Activated CD4-positive, alpha-beta T cell treated with anti-CD3 and anti-CD28 coated beads for 24 hours (primary cell): Measurements from ENCODE around the gene ZNF497.
"Not testable (repeated sequence)": the region's sequence is repeated elsewhere in the genome, so short reads cannot be mapped to it uniquely, and the experiment has no call there.

Experiments used
- DNase-seq, 2 donors: peaks; one replicate each; pipeline ENCODE4 v3.0.0-alpha.2; 2020; ENCODE audit warnings: low read depth in 2 of 2

The ZNF497 gene

GRCh38 chr19:58310685-58311084 lies 51.9 kb downstream of the ZNF497 start:
- not testable (repeated sequence) for DNase-seq

- no peak for DNase-seq
Measured at GRCh38 chr19:58307736-58308135, 54.8 kb downstream of the ZNF497 start.

- DNase-seq: no peak
Measured at GRCh38 chr19:58305932-58306323, 56.6 kb downstream of the ZNF497 start.

GRCh38 chr19:58305065-58305931 lies 57.3 kb downstream of the ZNF497 start, which contains the start of gene ERVK3-1:
Gene ERVK3-1 (plus strand): TSS chr19:58305377. CDS start chr19:58312169, 6,792 bp downstream.
- peak; percentile 87 to 90 for DNase-seq

DNA sequence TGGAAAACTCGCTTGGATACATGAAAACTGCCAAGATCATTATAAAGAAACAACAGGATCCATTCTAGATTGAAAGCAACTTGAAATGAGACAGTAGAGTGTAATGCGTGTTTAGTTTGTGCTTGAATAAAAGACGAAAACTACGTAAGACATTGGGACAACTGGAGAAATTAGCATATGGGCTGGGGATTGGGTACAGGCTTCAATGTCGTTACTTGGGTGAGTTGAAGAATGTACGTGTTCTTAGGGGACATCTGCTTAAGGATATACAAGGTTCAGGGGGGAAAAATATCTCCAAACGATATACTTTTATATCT lies 57.8 kb downstream of the ZNF497 start:
- no peak for DNase-seq
